ENCODE measurements around the gene KCTD3.

KCTD3 gene

GRCh38 chr1:215589650-215590435 is 22.7 kb downstream of the KCTD3 start:
- Histone ChIP-seq H3K9ac (ENCODE audit: low read depth, low read length, poor library complexity, severe bottlenecking) (no peak overlapping the region), H3F3A (ENCODE audit: low read depth) (no peaks in the 10 kb centered on the region), H2AFZ (ENCODE audit: low read length) (no peak overlapping the region), H3K4me1 (ENCODE audit: insufficient read depth, low read length, poor library complexity, severe bottlenecking) (no peaks in the 10 kb centered on the region), H3K4me2 (ENCODE audit: low read depth, low read length, poor library complexity, severe bottlenecking) (no peak overlapping the region), H3K9me3 (ENCODE audit: insufficient read depth, low read depth, low read length) (no peaks in the 10 kb centered on the region), H3K27me3 (ENCODE audit: insufficient read depth, low read length, poor library complexity, severe bottlenecking) (no peaks in the 10 kb centered on the region), H3K9me2 (replicated peaks; ENCODE audit: low read depth, low read length) (no peaks in the 10 kb centered on the region), H3K36me3 (ENCODE audit: insufficient read depth, low read length) (peaks cover 2% of the 10 kb centered on the region; the same call in 1 of the 2 replicates), H3K79me2 (ENCODE audit: insufficient read depth, low read length) (no peaks in the 10 kb centered on the region), H4K20me1 (ENCODE audit: insufficient read depth, low read length, poor library complexity, severe bottlenecking) (no peaks in the 10 kb centered on the region), H3K4me3 (ENCODE audit: low read length, poor library complexity, severe bottlenecking) (no peak overlapping the region)
- TF ChIP-seq CTCF (conservative IDR thresholded peaks at IDR 0.05; ENCODE audit: low read length) (no peak), EZH2phosphoT487 (IDR thresholded peaks at IDR 0.05; ENCODE audit: borderline replicate concordance) (no peak)

- Histone ChIP-seq H3K27me3 (ENCODE audit: insufficient read depth, low read length, poor library complexity, severe bottlenecking) (no peaks in the 10 kb centered on the region), H3K36me3 (ENCODE audit: insufficient read depth, low read length) (no peaks in the 10 kb centered on the region), H3K4me1 (ENCODE audit: insufficient read depth, low read length, poor library complexity, severe bottlenecking) (no peaks in the 10 kb centered on the region), H3K9ac (ENCODE audit: low read depth, low read length, poor library complexity, severe bottlenecking) (no peak overlapping the region), H2AFZ (ENCODE audit: low read length) (no peak overlapping the region), H3K4me2 (ENCODE audit: low read depth, low read length, poor library complexity, severe bottlenecking) (no peak overlapping the region), H3K4me3 (ENCODE audit: low read length, poor library complexity, severe bottlenecking) (no peak overlapping the region), H3K9me2 (replicated peaks; ENCODE audit: low read depth, low read length) (no peaks in the 10 kb centered on the region), H3K9me3 (ENCODE audit: insufficient read depth, low read depth, low read length) (no peaks in the 10 kb centered on the region), H4K20me1 (ENCODE audit: insufficient read depth, low read length, poor library complexity, severe bottlenecking) (no peaks in the 10 kb centered on the region), H3K79me2 (ENCODE audit: insufficient read depth, low read length) (no peaks in the 10 kb centered on the region), H3F3A (ENCODE audit: low read depth) (no peaks in the 10 kb centered on the region)
- TF ChIP-seq CTCF (conservative IDR thresholded peaks at IDR 0.05; ENCODE audit: low read length) = no peak
- no peak for TF ChIP-seq EZH2phosphoT487 (IDR thresholded peaks at IDR 0.05; ENCODE audit: borderline replicate concordance)
These were observed 23.8 kb downstream of the KCTD3 start for GRCh38 chr1:215590779-215591491.

GRCh38 chr1:215594640-215595039 is 27.5 kb downstream of the KCTD3 start:
- H3K4me3 ChIP-seq (ENCODE audit: low read length, poor library complexity, severe bottlenecking) = no peak overlapping the region
- no peaks in the 10 kb centered on the region for H3K27me3 ChIP-seq (ENCODE audit: insufficient read depth, low read length, poor library complexity, severe bottlenecking)
- no peaks in the 10 kb centered on the region for H3F3A ChIP-seq (ENCODE audit: low read depth)
- no peaks in the 10 kb centered on the region for H4K20me1 ChIP-seq (ENCODE audit: insufficient read depth, low read length, poor library complexity, severe bottlenecking)
- H3K4me2 ChIP-seq (ENCODE audit: low read depth, low read length, poor library complexity, severe bottlenecking) = no peak overlapping the region
- H3K4me1 ChIP-seq (ENCODE audit: insufficient read depth, low read length, poor library complexity, severe bottlenecking) = no peaks in the 10 kb centered on the region
- H3K79me2 ChIP-seq (ENCODE audit: insufficient read depth, low read length) = no peaks in the 10 kb centered on the region
- H3K9ac ChIP-seq (ENCODE audit: low read depth, low read length, poor library complexity, severe bottlenecking) = no peak overlapping the region
- H2AFZ ChIP-seq (ENCODE audit: low read length) = no peak overlapping the region
- no peaks in the 10 kb centered on the region for H3K9me3 ChIP-seq (ENCODE audit: insufficient read depth, low read depth, low read length)
- no peaks in the 10 kb centered on the region for H3K9me2 ChIP-seq (replicated peaks; ENCODE audit: low read depth, low read length)
- H3K36me3 ChIP-seq (ENCODE audit: insufficient read depth, low read length) = 0 out of 2 replicates have a peak, but pooled peaks cover 4% of the 10 kb centered on the region
- TF ChIP-seq CTCF (conservative IDR thresholded peaks at IDR 0.05; ENCODE audit: low read length) (no peak), EZH2phosphoT487 (IDR thresholded peaks at IDR 0.05; ENCODE audit: borderline replicate concordance) (no peak)

Measured in Loucy (cell line).